ENCODE results near the gene ANP32E. TPM values are rescaled to one million over a fixed set of nuclear protein-coding genes. Genes with fewer than 3 reads are reported as not detected.

Gene ANP32E
- total and polyA plus RNA-seq, 9 of the 15 experiments (the other 6 are each of a cell fraction or from before 2014, with no cell fraction given), result 60.4 to 197 (median 104) TPM

- ATAC-seq, result no peak
- DNase-seq (ENCODE audit: extremely low read depth in 1 of 4, low spot score in 3 of 4), result no peak
- no peak overlapping the region for H3K4me2 ChIP-seq (ENCODE audit: insufficient read depth, low read length)
- no peaks in the 10 kb centered on the region for H3K9me1 ChIP-seq (ENCODE audit: control insufficient read depth, insufficient read depth, low read length)
- in situ Hi-C loops (cut with MboI) (no loop called here), intact Hi-C loops (cut with micrococcal nuclease) (no loop called here)
- POLR2A ChIA-PET, result interaction anchor here (0.5 to 2.1 kb wide), 3 partner anchors 16 to 428 kb away, joined by 3 to 15 read pairs (median 4); no protein-coding TSS in a partner anchor
- peaks cover 12% of the 10 kb centered on the region for H3K36me3 ChIP-seq (ENCODE audit: control insufficient read depth, insufficient read depth, low read length)
- H2AFZ ChIP-seq (ENCODE audit: low read depth, low read length), result 0 out of 2 replicates have a peak overlapping the region, but pooled peaks have one; percentile 3
- no peaks in the 10 kb centered on the region for H3K27me3 ChIP-seq (ENCODE audit: control insufficient read depth in 2 of 2, insufficient read depth in 2 of 2, low read length in 2 of 2)
- WGBS (ENCODE audit: insufficient coverage, low coverage, missing lambda C conversion rate), result 69% methylated on average over 7 of the region's 7 CpGs
- no TSS peak for BruUV-seq (replicated peaks)
- H3K79me2 ChIP-seq (ENCODE audit: control insufficient read depth, insufficient read depth, low read length), result peaks cover 21% of the 10 kb centered on the region
- peaks cover 13 to 26% of the 10 kb centered on the region in 2 experiments for H3K4me1 ChIP-seq (replicated peaks in 1 of 2; ENCODE audit: control insufficient read depth in 2 of 2, insufficient read depth in 2 of 2, low read length in 2 of 2)
- CTCF ChIA-PET (ENCODE audit: low intra/inter-chr PET ratio), result no interaction called here
- no peak for FAIRE-seq
- H3K9ac ChIP-seq (ENCODE audit: insufficient read depth in 1 of 2, low read depth in 2 of 2, low read length in 2 of 2), result no peak overlapping the region
- no peaks in the 10 kb centered on the region for H3K9me3 ChIP-seq (replicated peaks; ENCODE audit: control insufficient read depth, insufficient read depth, low read depth, low read length)
- no peak overlapping the region; the same call in 2 of the 3 replicates for H3K27ac ChIP-seq (ENCODE audit: extremely low read depth, low read depth, low read length)
- H3K4me3 ChIP-seq, result no peak overlapping the region
- H4K20me1 ChIP-seq (replicated peaks; ENCODE audit: control insufficient read depth, insufficient read depth, low read length), result no peaks in the 10 kb centered on the region
- no peak for TF ChIP-seq POLR2G (IDR thresholded peaks at IDR 0.05; ENCODE audit: low read depth, low read length)
- TF ChIP-seq ELK3 (CRISPR knock-in tag; IDR thresholded peaks at IDR 0.05), result no peak
- no peak for TF ChIP-seq STAT5B (CRISPR knock-in tag; IDR thresholded peaks at IDR 0.05)
- TF ChIP-seq RAD51 (IDR thresholded peaks at IDR 0.05; ENCODE audit: borderline replicate concordance, low read depth), result no peak
- no peak for TF ChIP-seq NR2C2 (CRISPR knock-in tag; IDR thresholded peaks at IDR 0.05)
- 0 out of 2 replicates have a peak, but pooled peaks have one; percentile 26 for TF ChIP-seq NR2C2 (tag; IDR thresholded peaks at IDR 0.05)
- TF ChIP-seq ATF6 (CRISPR knock-in tag; IDR thresholded peaks at IDR 0.05), result no peak
- TF ChIP-seq NONO (IDR thresholded peaks at IDR 0.05; ENCODE audit: low read depth in 2 of 2, low read length in 1 of 2), result no peak
- no peak for TF ChIP-seq THRB (CRISPR knock-in tag; conservative IDR thresholded peaks at IDR 0.05)
- TF ChIP-seq ELF2 (CRISPR knock-in tag; IDR thresholded peaks at IDR 0.05), result no peak
- no peak for TF ChIP-seq NFIC (IDR thresholded peaks at IDR 0.05)
- TF ChIP-seq PRDM10 (IDR thresholded peaks at IDR 0.05; ENCODE audit: partially characterized antibody), result peak; percentile 76
- TF ChIP-seq FIP1L1 (IDR thresholded peaks at IDR 0.05; ENCODE audit: low read depth, low read length, poor library complexity, severe bottlenecking), result no peak
Measured at GRCh38 chr1:150271291-150271959, 35.5 kb upstream of the ANP32E start.

Data from K562 (cell line).